GM12891 (cell line): ENCODE results near the gene ADO.

ENCODE experiments used
- POLR2A ChIP-seq: IDR thresholded peaks from 2 replicates; pipeline ENCODE4 v1.6.1; 2011; ENCODE audit warnings: low read depth, low read length, control low read depth
- POLR2AphosphoS5 ChIP-seq: IDR thresholded peaks from 2 replicates; pipeline ENCODE4 v1.6.1; 2011; ENCODE audit warnings: low read depth, low read length, control low read depth
- TAF1 ChIP-seq: IDR thresholded peaks from 2 replicates; pipeline ENCODE4 v1.6.1; 2011; ENCODE audit warnings: low read depth, low read length, control low read depth

DNA sequence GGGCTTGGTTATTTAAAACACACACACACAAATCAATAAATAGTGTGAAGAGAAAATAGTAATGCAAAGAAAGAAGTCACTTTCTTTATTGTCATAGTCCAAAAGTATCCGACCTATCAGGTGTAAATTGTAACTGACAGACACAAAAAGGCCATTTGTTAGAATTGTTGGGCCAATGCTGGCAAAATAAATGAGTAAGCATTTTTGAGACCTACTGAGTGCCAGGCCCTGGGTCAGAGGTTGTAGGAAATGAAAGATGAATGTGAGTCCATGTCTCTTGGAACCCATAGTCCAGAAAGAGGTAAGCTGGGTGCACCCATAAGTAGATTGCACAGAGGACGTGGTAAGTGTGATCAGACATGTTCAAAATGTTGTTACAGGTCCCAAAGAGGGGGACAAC lies 25.1 kb downstream of the ADO start:
- TF ChIP-seq TAF1, result no peak
- no peak for TF ChIP-seq POLR2A
- TF ChIP-seq POLR2AphosphoS5, result no peak
